Measurements from ENCODE around the gene MID1IP1.

Gene MID1IP1

GRCh38 chrX:38817004-38817703, 15.9 kb downstream of the MID1IP1 start:
- DNase-seq: no peak

GRCh38 chrX:38819163-38819562, 17.9 kb downstream of the MID1IP1 start:
- DNase-seq: no peak

- DNase-seq: no peak
Observed at GRCh38 chrX:38819709-38820108, 18.4 kb downstream of the MID1IP1 start.

GRCh38 chrX:38820751-38821150, 19.5 kb downstream of the MID1IP1 start:
- no peak for DNase-seq

GRCh38 chrX:38824176-38824575, 22.9 kb downstream of the MID1IP1 start:
- no peak for DNase-seq

GRCh38 chrX:38831949-38832348, 30.7 kb downstream of the MID1IP1 start:
- no peak for DNase-seq

- no peak for DNase-seq
Observed at GRCh38 chrX:38837389-38837788, 36.1 kb downstream of the MID1IP1 start.

GRCh38 chrX:38839277-38839676, 38.0 kb downstream of the MID1IP1 start:
- no peak for DNase-seq

- no peak for DNase-seq
Observed at GRCh38 chrX:38839944-38840343, 38.7 kb downstream of the MID1IP1 start.

GRCh38 chrX:38841750-38842149, 40.5 kb downstream of the MID1IP1 start:
- no peak for DNase-seq

- DNase-seq: no peak
Observed at GRCh38 chrX:38845426-38845825, 44.2 kb downstream of the MID1IP1 start.

- DNase-seq: no peak
Observed at GRCh38 chrX:38847206-38847902, 46.1 kb downstream of the MID1IP1 start.

GRCh38 chrX:38847903-38848230, 46.6 kb downstream of the MID1IP1 start:
- no peak for DNase-seq

- DNase-seq: no peak
Observed at GRCh38 chrX:38848671-38849455, 47.6 kb downstream of the MID1IP1 start.

- DNase-seq: no peak
Observed at GRCh38 chrX:38850807-38851544, 49.7 kb downstream of the MID1IP1 start.

GRCh38 chrX:38854305-38854704, 53.0 kb downstream of the MID1IP1 start:
- no peak for DNase-seq
